Tracheal epithelial cell (primary cell): ENCODE measurements around the gene CABP7. TPM values are rescaled to one million over a fixed set of nuclear protein-coding genes. Genes with fewer than 3 reads are reported as not detected.

Source experiments
- total RNA-seq: library from RNA; depleted of rRNA; stranded (reverse); fragments of >200 nt; gene quantifications from 2 replicates; pipeline ENCODE4 v1.2.1, GENCODE V29; 2014

Gene CABP7
- not detected in 2 replicates for total RNA-seq

DNA sequence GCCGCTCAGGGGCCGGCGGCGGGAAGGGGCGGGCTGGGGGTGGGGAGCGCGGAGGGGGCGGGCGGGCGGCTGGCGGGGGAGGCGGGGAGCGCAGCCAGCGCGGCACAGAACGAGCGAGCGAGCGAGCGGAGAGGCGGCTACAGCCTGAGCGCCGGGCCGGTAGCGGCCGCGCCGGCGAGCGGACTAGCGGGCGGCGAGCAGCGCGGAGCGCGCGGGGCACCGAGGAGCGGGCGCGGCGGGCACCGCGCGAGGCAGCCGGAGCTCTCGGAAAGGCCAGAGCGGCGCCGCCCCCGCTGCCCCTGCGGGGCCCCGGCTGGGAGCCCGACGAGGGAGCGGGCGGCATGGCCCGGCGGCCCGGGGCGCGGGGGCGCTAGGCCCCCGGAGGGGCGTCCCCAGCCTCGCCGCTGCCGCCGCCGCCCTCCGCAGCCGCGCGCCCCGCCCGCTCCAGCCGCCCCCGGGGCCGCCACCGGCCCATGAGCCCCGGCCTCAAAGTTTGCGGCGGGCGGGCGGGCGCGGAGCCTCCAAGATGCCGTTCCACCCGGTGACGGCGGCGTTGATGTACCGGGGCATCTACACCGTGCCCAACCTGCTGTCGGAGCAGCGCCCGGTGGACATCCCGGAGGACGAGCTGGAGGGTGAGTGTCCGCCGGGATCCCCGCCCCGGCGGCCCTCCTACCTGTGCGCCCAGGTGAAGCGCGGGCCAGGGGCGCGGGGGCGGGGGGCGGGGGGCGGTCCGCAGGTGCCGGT lies at the start of gene CABP7:
CABP7 (plus strand) TSS at position 105 of the 747 bp plus-strand sequence; CDS start at position 527, 422 bp downstream.

DNA sequence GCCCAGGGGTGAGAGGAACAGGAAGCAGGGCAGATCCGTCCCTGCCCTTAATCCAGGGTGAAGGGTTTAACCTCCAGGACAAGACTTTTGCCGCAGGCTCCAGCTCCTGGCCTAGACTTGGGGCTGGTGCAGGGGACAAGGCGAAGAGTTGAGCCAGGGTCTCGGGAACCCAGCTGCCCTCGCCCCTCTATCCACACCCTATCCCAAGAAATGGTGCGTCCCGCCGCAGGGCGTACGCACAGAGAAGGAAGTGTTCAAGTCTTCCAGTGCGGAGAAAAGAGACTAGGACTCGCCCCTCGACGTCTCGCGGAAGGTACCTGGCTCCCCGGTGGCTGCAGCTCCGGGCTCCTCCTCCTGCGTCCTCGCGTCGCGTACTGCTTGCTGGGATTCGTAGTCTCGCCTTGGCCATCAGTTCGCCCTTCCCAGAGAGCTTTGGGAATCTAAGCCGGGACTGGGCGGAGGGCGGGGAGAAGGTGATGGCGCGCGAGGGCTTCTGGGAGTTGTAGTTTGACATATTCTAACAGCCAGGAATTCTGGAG lies 46.9 kb downstream of the CABP7 start, which contains the start of gene ZMAT5:
ZMAT5 (minus strand) TSS at position 376 of the 539 bp plus-strand sequence. CDS start 18,463 bp downstream, outside the sequence.

DNA sequence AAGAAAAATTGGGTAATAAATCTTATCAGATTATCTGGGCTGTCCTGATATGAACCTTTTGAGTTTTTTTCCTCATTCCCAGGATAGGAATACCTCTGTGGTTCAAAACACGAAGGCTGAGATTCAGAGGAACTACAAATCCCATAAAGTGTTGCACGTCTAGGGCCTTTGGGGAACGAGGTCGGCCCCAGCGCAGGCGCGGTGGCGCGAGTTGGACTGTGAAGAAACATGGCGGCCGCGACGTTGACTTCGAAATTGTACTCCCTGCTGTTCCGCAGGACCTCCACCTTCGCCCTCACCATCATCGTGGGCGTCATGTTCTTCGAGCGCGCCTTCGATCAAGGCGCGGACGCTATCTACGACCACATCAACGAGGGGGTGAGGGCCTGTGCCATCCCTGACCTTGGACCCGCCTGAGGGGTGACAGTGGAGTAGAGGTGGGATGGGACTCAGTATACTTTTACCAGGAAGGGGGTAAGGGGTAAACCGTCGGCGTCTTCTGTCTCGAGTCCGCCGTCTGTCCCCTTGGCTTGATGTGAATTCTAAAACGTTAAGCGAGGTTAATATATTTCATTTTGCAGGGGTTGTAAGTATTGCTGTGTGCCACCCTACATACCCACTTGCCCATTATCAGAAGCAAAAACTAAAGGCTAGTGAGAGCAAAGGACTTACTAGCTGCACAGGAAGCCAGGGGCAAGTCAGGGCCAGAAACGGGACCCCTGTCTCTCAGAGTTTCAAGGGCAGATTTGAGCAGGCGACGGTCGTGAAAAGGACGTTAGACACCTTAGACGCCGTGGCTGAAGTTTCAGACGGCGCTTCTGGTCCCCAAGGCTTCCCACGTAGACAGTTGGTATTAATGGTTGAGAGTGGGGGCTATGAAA lies 47.6 kb downstream of the CABP7 start, which contains the start of gene UQCR10:
UQCR10 (plus strand) TSS at position 199 of the 881 bp plus-strand sequence; CDS start at position 229, 30 bp downstream.

Other genes starting within 250 kb of the CABP7 start
- gene NEFH, start 239.8 kb upstream of the CABP7 start, total RNA-seq, result 0.21 and 0.72 TPM in 2 replicates
- 36.4 and 51.6 TPM in 2 replicates for gene THOC5, start 166.2 kb upstream of the CABP7 start, total RNA-seq
- 44.8 and 65.5 TPM in 2 replicates for gene NIPSNAP1, start 138.9 kb upstream of the CABP7 start, total RNA-seq
- 33.5 and 64.3 TPM in 2 replicates for gene NF2, start 116.4 kb upstream of the CABP7 start, total RNA-seq
- 18.6 and 44.3 TPM in 2 replicates for gene ZMAT5, start 47.0 kb downstream of the CABP7 start, total RNA-seq
- gene UQCR10, start 47.4 kb downstream of the CABP7 start, total RNA-seq, result 69.3 and 74.9 TPM in 2 replicates
- gene ASCC2, start 118.3 kb downstream of the CABP7 start, total RNA-seq, result 19.8 and 25.8 TPM in 2 replicates
- 29.6 and 30.9 TPM in 2 replicates for gene MTMR3, start 163.2 kb downstream of the CABP7 start, total RNA-seq